Stomach (tissue), 9 donors: ENCODE data around the gene OLFM1. TPM values are rescaled to one million over a fixed set of nuclear protein-coding genes. Genes with fewer than 3 reads are reported as not detected.

Experiments
- DNase-seq, 2 donors: peaks; one replicate each; pipeline versions ENCODE4 v3.0.0 to v3.0.0-alpha.2; 2013 to 2019
- H3K27ac ChIP-seq, 5 donors: fragments of 200-600 bp in 4 of 5; sonication (generic) in 4 of 5; one replicate each; pipeline ENCODE4 v1.5.1; 2013 to 2019; ENCODE audit warnings: mild to moderate bottlenecking in 1 of 5, moderate library complexity in 1 of 5
- H3K27me3 ChIP-seq, 3 donors: fragments of 200-600 bp; sonication (generic); one replicate each; pipeline ENCODE4 v1.5.1; 2017 to 2019; ENCODE audit warnings: mixed run types in 1 of 3
- H3K36me3 ChIP-seq, 4 donors: fragments of 200-600 bp; sonication (generic); 1 replicate in 3 of 4; 2 replicates in 1 of 4; pipeline ENCODE4 v1.5.1; 2016 to 2019
- H3K4me1 ChIP-seq, 4 donors: fragments of 200-600 bp; sonication (generic); one replicate each; pipeline ENCODE4 v1.5.1; 2016 to 2019
- H3K4me3 ChIP-seq, 4 donors: fragments of 200-600 bp; sonication (generic) in 3 of 4; one replicate each; pipeline ENCODE4 v1.5.1; 2016 to 2019; ENCODE audit warnings: mild to moderate bottlenecking in 1 of 4
- H3K9me3 ChIP-seq, 4 donors: fragments of 200-600 bp; sonication (generic); one replicate each; pipeline ENCODE4 v1.5.1; 2016 to 2019
- CTCF ChIP-seq, 7 experiments: fragments of 450-650 bp in 4 of 7; fragments of 200-600 bp in 3 of 7; sonication (generic) in 3 of 7; IDR thresholded peaks; one replicate each; pipeline ENCODE4 v1.5.1; 2016 to 2019; ENCODE audit warnings: antibody characterized with exemption in 7 of 7, control low read depth in 2 of 7, mild to moderate bottlenecking in 1 of 7
- EP300 ChIP-seq: sonication (generic); formaldehyde crosslinking; IDR thresholded peaks from one replicate; pipeline ENCODE4 v1.6.1; 2017; ENCODE audit warnings: antibody characterized with exemption
- POLR2A ChIP-seq, 4 donors: fragments of 450-650 bp; IDR thresholded peaks; one replicate each; pipeline ENCODE4 v1.6.1; 2016; ENCODE audit warnings: antibody characterized with exemption in 4 of 4, control low read depth in 2 of 4, mild to moderate bottlenecking in 1 of 4, moderate library complexity in 1 of 4
- POLR2AphosphoS5 ChIP-seq, 3 donors: sonication (generic); formaldehyde crosslinking; IDR thresholded peaks; one replicate each; pipeline ENCODE4 v1.6.1; 2016; ENCODE audit warnings: antibody characterized with exemption in 3 of 3
- WGBS, 5 donors: extraction: QIAGEN DNeasy Blood & Tissue Kit in 3 of 5; methylation state at CpG; one replicate each; pipeline versions ENCODE4 v1.1.5 to v1.1.7; 2013 to 2018; 5-methylcytosine and 5-hydroxymethylcytosine counted together
- intact Hi-C: fragments of 100-400 bp; cut with DNase I; formaldehyde crosslinking; loops from one replicate; pipeline ENCODE4 v1.15.1; 2023; ENCODE audit warnings: low total_unique reads
- polyA plus RNA-seq, 3 donors: library from polyadenylated mRNA; stranded (reverse); fragments of 200-250 nt; gene quantifications; one replicate each; pipeline ENCODE4 v1.2.3, GENCODE V29; 2013
- total RNA-seq, 5 donors: library from RNA; depleted of rRNA; stranded (reverse); fragments of >200 nt; gene quantifications; one replicate each; pipeline versions ENCODE4 v1.1.0 to v1.2.3, GENCODE V29; 2014 to 2016
- donor health status: healthy with polysubstance abuse.
- donor health status: Bipolar disorder and iron deficiency.
- donor health status: healthy.

The OLFM1 gene
- total and polyA plus RNA-seq, 8 donors = 0.29 to 58.3 (median 10.5) TPM; not detected in 1

- no peak for TF ChIP-seq EP300
- DNase-seq = no peak
- H3K27ac ChIP-seq = no peak overlapping the region
- H3K27me3 ChIP-seq = peaks cover 0 to 79% (median 6%) of the 10 kb centered on the region in 3 donors
- no peaks in the 10 kb centered on the region for H3K4me1 ChIP-seq
- intact Hi-C loops = no loop called here
- no peak overlapping the region for H3K4me3 ChIP-seq
- no peaks in the 10 kb centered on the region for H3K9me3 ChIP-seq
- WGBS, 5 donors = 71 to 85% (median 83%) methylated on average over 14 of the region's 14 CpGs
- H3K36me3 ChIP-seq = no peaks in the 10 kb centered on the region
Observed at GRCh38 chr9:135166565-135166964, 79.1 kb downstream of the OLFM1 start.

GRCh38 chr9:135167356-135167755 lies 79.9 kb downstream of the OLFM1 start:
- Histone ChIP-seq H3K27ac (no peak overlapping the region), H3K9me3 (no peaks in the 10 kb centered on the region), H3K4me1 (no peaks in the 10 kb centered on the region), H3K27me3 (peaks cover 0 to 75% (median 6%) of the 10 kb centered on the region in 3 donors), H3K36me3 (no peaks in the 10 kb centered on the region), H3K4me3 (no peak overlapping the region)
- no peak for TF ChIP-seq EP300
- TF ChIP-seq CTCF (IDR thresholded peaks at IDR 0.05) = no peak
- no peak for TF ChIP-seq POLR2AphosphoS5 (IDR thresholded peaks at IDR 0.05)
- no peak for TF ChIP-seq POLR2A (IDR thresholded peaks at IDR 0.05)
- WGBS, 5 donors = 74 to 86% (median 81%) methylated on average over 12 of the region's 12 CpGs
- intact Hi-C loops = no loop called here
- DNase-seq = no peak

DNA sequence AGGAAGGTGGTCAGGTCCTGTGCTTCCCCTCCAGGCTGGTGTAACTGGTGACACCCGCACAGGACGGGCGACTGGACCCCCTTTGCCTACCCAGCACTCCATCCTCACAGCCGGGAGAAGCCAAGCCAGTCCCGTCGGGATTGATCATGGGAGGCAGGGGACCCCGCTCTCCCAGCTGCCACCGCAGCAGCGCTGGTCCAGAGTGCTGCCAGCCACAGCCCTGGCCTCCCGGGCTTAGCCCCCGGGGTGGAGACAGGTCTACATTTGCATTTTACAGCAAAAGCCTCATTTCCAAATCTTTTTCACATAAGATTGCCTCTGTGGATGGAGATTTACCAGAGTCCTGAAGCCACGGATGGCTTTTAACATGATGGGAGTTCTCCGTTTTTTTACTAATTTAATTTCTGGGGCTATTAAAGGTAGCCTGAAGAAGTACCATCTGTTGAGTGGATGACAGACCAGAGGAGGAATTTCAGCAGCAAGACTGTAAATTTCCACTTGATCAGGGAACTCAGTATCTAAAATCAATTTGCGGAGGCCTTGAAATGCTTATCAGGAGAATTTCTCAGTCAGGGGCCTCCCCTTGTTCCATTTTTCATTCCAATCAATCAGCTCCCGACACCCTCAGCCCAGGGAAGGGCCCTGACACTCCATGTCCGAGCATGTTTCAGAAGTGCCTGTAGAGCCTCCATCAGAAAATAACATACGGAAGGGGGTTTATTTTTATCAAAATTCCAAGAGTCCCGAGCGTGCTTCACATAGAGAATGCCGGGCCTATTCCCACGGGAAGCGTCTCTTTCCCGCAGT lies 80.6 kb downstream of the OLFM1 start:
- no peak overlapping the region for H3K27ac ChIP-seq
- H3K36me3 ChIP-seq = no peaks in the 10 kb centered on the region
- no peak for DNase-seq
- intact Hi-C loops = no loop called here
- no peaks in the 10 kb centered on the region for H3K9me3 ChIP-seq
- H3K27me3 ChIP-seq = peaks cover 0 to 75% (median 6%) of the 10 kb centered on the region in 3 donors
- TF ChIP-seq CTCF (IDR thresholded peaks at IDR 0.05) (no peak), EP300 (no peak), POLR2AphosphoS5 (IDR thresholded peaks at IDR 0.05) (no peak), POLR2A (IDR thresholded peaks at IDR 0.05) (no peak)
- H3K4me1 ChIP-seq = no peaks in the 10 kb centered on the region
- no peak overlapping the region for H3K4me3 ChIP-seq
- 69 to 78% (median 74%) methylated on average over 20 to 23 of the region's 23 CpGs for WGBS, 5 donors

GRCh38 chr9:135169709-135170226 lies 82.3 kb downstream of the OLFM1 start:
- intact Hi-C loops = no loop called here

More at GRCh38 chr9:135169709-135170226, 82.3 kb downstream of the OLFM1 start:
- TF ChIP-seq EP300 = no peak
- no peak for TF ChIP-seq POLR2AphosphoS5 (IDR thresholded peaks at IDR 0.05)
- TF ChIP-seq POLR2A (IDR thresholded peaks at IDR 0.05) = no peak
- no peak for TF ChIP-seq CTCF (IDR thresholded peaks at IDR 0.05)
- WGBS, 5 donors = 64 to 90% (median 84%) methylated on average over 10 of the region's 10 CpGs
- DNase-seq = no peak
- H3K4me3 ChIP-seq = no peak overlapping the region
- peaks cover 0 to 72% (median 6%) of the 10 kb centered on the region in 3 donors for H3K27me3 ChIP-seq
- H3K4me1 ChIP-seq = no peaks in the 10 kb centered on the region
- no peak overlapping the region for H3K27ac ChIP-seq
- no peaks in the 10 kb centered on the region for H3K36me3 ChIP-seq
- no peaks in the 10 kb centered on the region for H3K9me3 ChIP-seq
